GM04503 (cell line): ENCODE data around the gene PIP4K2C.
"Not testable (repeated sequence)": the region's sequence is repeated elsewhere in the genome, so short reads cannot be mapped to it uniquely, and the experiment has no call there.

Experiments used
- DNase-seq: peaks from one replicate; pipeline ENCODE4 v3.0.0-alpha.2; 2012; ENCODE audit warnings: low read depth

The PIP4K2C gene

GRCh38 chr12:57560516-57560915 is 30.5 kb upstream of the PIP4K2C start:
- no peak for DNase-seq

- not testable (repeated sequence) for DNase-seq
Observed at GRCh38 chr12:57561117-57561516, 29.9 kb upstream of the PIP4K2C start.

GRCh38 chr12:57563358-57563757 is 27.6 kb upstream of the PIP4K2C start:
- no peak for DNase-seq

- no peak for DNase-seq
Observed at GRCh38 chr12:57564178-57564740, 26.7 kb upstream of the PIP4K2C start.

GRCh38 chr12:57568838-57569237 is 22.2 kb upstream of the PIP4K2C start:
- DNase-seq, result no peak

GRCh38 chr12:57569858-57570257 is 21.1 kb upstream of the PIP4K2C start:
- DNase-seq, result no peak

GRCh38 chr12:57570438-57570837 is 20.6 kb upstream of the PIP4K2C start:
- not testable (repeated sequence) for DNase-seq

- no peak for DNase-seq
Observed at GRCh38 chr12:57571926-57572762, 18.8 kb upstream of the PIP4K2C start.

GRCh38 chr12:57574795-57575194 is 16.2 kb upstream of the PIP4K2C start:
- DNase-seq, result no peak

GRCh38 chr12:57575771-57576612 is 15.0 kb upstream of the PIP4K2C start:
- DNase-seq, result no peak

- no peak for DNase-seq
Observed at GRCh38 chr12:57576613-57577160, 14.3 kb upstream of the PIP4K2C start.

- DNase-seq, result no peak
Observed at GRCh38 chr12:57577981-57578758, 12.8 kb upstream of the PIP4K2C start.

- DNase-seq, result no peak
Observed at GRCh38 chr12:57579011-57579410, 12.0 kb upstream of the PIP4K2C start.

GRCh38 chr12:57579677-57580465 is 11.1 kb upstream of the PIP4K2C start:
- no peak for DNase-seq

GRCh38 chr12:57580466-57580795 is 10.6 kb upstream of the PIP4K2C start:
- no peak for DNase-seq

GRCh38 chr12:57581802-57582201 is 9.2 kb upstream of the PIP4K2C start:
- no peak for DNase-seq

GRCh38 chr12:57582440-57582839 is 8.6 kb upstream of the PIP4K2C start:
- DNase-seq, result no peak

- DNase-seq, result no peak
Observed at GRCh38 chr12:57583008-57583831, 7.8 kb upstream of the PIP4K2C start.

GRCh38 chr12:57584050-57584449 is 6.9 kb upstream of the PIP4K2C start:
- DNase-seq, result no peak

GRCh38 chr12:57584690-57585089 is 6.3 kb upstream of the PIP4K2C start:
- no peak for DNase-seq
